Gastrocnemius medialis (tissue), 4 donors: ENCODE data around the gene EPHB2. TPM values are rescaled to one million over a fixed set of nuclear protein-coding genes. Genes with fewer than 3 reads are reported as not detected.

Experiments used
- ATAC-seq, 2 donors: fragments of 150-250 bp; one replicate each; pipeline ENCODE4 v1.9.1; 2016
- DNase-seq, 2 donors: peaks; one replicate each; pipeline ENCODE4 v3.0.0-alpha.2; 2019
- H3K27ac ChIP-seq, 4 donors: fragments of 200-600 bp; sonication (generic); 1 replicate in 1 of 4; 2 replicates in 3 of 4; pipeline ENCODE4 v1.5.1; 2016 to 2018; ENCODE audit warnings: mild to moderate bottlenecking in 2 of 4, moderate library complexity in 1 of 4
- H3K27me3 ChIP-seq, 3 donors: fragments of 200-600 bp; sonication (generic) in 2 of 3; 1 replicate in 1 of 3; 2 replicates in 2 of 3; pipeline versions ENCODE4 v1.5.1 to v1.6.0; 2016 to 2019; ENCODE audit warnings: mild to moderate bottlenecking in 1 of 3, moderate library complexity in 1 of 3
- H3K36me3 ChIP-seq, 2 donors: fragments of 200-600 bp; sonication (generic) in 1 of 2; one replicate each; pipeline ENCODE4 v1.5.1; 2017 to 2018
- H3K4me1 ChIP-seq, 2 donors: fragments of 200-600 bp; sonication (generic) in 1 of 2; one replicate each; pipeline ENCODE4 v1.5.1; 2016 to 2017; ENCODE audit warnings: mild to moderate bottlenecking in 2 of 2
- H3K4me3 ChIP-seq, 4 donors: fragments of 200-600 bp; sonication (generic) in 3 of 4; 1 replicate in 1 of 4; 2 replicates in 3 of 4; pipeline ENCODE4 v1.5.1; 2016 to 2019; ENCODE audit warnings: mild to moderate bottlenecking in 2 of 4
- H3K9me3 ChIP-seq, 3 donors: fragments of 200-600 bp; sonication (generic) in 2 of 3; 1 replicate in 1 of 3; 2 replicates in 2 of 3; pipeline ENCODE4 v1.5.1; 2016 to 2019
- CTCF ChIP-seq, 5 experiments: fragments of 450-650 bp in 3 of 5; fragments of 200-600 bp in 2 of 5; sonication (generic) in 2 of 5; IDR thresholded peaks in 4 of 5; conservative IDR thresholded peaks in 1 of 5; 1 replicate in 4 of 5; 2 replicates in 1 of 5; pipeline ENCODE4 v1.5.1; 2016 to 2019; ENCODE audit warnings: antibody characterized with exemption in 5 of 5, mild to moderate bottlenecking in 3 of 5, moderate library complexity in 3 of 5
- POLR2A ChIP-seq, 2 donors: fragments of 450-650 bp; IDR thresholded peaks; one replicate each; pipeline ENCODE4 v1.6.1; 2017; ENCODE audit warnings: antibody characterized with exemption in 2 of 2, mild to moderate bottlenecking in 2 of 2, moderate library complexity in 2 of 2
- in situ Hi-C, 4 donors: fragments of 200-750 bp; cut with MboI; loops; one replicate each; pipeline versions ENCODE4 v1.15.0 to v1.8.0; 2017; ENCODE audit warnings: low sequenced_read_pairs in 4 of 4
- intact Hi-C: fragments of 100-400 bp; cut with DNase I; formaldehyde crosslinking; loops from one replicate; pipeline ENCODE4 v1.15.1; 2023; ENCODE audit warnings: low total_unique reads
- total RNA-seq, 4 donors: library from RNA; depleted of rRNA; stranded (reverse); fragments of >200 nt; gene quantifications; one replicate each; pipeline versions ENCODE4 v1.1.0 to v1.2.3, GENCODE V29; 2016

Gene EPHB2
- total RNA-seq, 4 donors from 2014 or later, result 0.07 to 0.58 (median 0.24) TPM; not detected in 1

DNA sequence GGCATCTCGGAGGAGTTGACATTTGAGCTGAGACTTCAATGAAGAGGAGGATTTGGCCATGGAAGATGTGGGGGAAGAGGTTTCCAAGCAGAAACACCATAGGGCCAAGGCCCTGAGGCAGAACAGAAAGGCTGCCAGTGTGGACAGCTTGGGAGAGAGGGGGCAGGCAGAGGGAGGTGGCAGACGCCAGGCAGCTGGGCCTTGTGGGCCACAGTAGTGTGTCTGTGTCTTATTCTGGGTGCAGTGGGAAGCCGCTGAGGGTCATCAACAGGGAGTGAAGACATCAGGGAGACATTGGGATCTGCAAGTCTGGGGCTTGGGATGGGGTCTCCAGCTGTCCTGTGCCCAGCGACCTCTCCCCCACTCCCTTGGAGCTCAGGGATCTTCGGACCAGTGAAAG, 165.2 kb downstream of the EPHB2 start:
- ATAC-seq (no peak), DNase-seq (no peak)
- in situ Hi-C loops, result loop anchor here in 1 of 4 donors (25.0 kb wide), 1 partner anchor 164 kb away; the partner anchor contains the start of gene EPHB2
- Histone ChIP-seq H3K9me3 (no peaks in the 10 kb centered on the region), H3K4me3 (no peak overlapping the region), H3K4me1 (no peaks in the 10 kb centered on the region), H3K36me3 (no peaks in the 10 kb centered on the region), H3K27me3 (peaks cover 0 to 3% (median 0%) of the 10 kb centered on the region in 3 donors), H3K27ac (no peak overlapping the region)
- intact Hi-C loops, result no loop called here
- TF ChIP-seq CTCF (IDR thresholded peaks at IDR 0.05 in 4 of 5, conservative IDR thresholded peaks at IDR 0.05 in 1 of 5) (no peak), POLR2A (IDR thresholded peaks at IDR 0.05) (no peak)

- Histone ChIP-seq H3K4me3 (no peak overlapping the region), H3K4me1 (no peaks in the 10 kb centered on the region), H3K27me3 (peaks cover 0 to 3% (median 0%) of the 10 kb centered on the region in 3 donors), H3K36me3 (no peaks in the 10 kb centered on the region), H3K9me3 (no peaks in the 10 kb centered on the region), H3K27ac (no peak overlapping the region)
- TF ChIP-seq POLR2A (IDR thresholded peaks at IDR 0.05), result no peak
- no peak for TF ChIP-seq CTCF (IDR thresholded peaks at IDR 0.05 in 4 of 5, conservative IDR thresholded peaks at IDR 0.05 in 1 of 5)
- in situ Hi-C loops (loop anchor here in 1 of 4 donors (25.0 kb wide), 1 partner anchor 164 kb away; the partner anchor contains the start of gene EPHB2), intact Hi-C loops (no loop called here)
- ATAC-seq, result no peak
- no peak for DNase-seq
Observed at GRCh38 chr1:22876359-22877111, 165.9 kb downstream of the EPHB2 start.

DNA sequence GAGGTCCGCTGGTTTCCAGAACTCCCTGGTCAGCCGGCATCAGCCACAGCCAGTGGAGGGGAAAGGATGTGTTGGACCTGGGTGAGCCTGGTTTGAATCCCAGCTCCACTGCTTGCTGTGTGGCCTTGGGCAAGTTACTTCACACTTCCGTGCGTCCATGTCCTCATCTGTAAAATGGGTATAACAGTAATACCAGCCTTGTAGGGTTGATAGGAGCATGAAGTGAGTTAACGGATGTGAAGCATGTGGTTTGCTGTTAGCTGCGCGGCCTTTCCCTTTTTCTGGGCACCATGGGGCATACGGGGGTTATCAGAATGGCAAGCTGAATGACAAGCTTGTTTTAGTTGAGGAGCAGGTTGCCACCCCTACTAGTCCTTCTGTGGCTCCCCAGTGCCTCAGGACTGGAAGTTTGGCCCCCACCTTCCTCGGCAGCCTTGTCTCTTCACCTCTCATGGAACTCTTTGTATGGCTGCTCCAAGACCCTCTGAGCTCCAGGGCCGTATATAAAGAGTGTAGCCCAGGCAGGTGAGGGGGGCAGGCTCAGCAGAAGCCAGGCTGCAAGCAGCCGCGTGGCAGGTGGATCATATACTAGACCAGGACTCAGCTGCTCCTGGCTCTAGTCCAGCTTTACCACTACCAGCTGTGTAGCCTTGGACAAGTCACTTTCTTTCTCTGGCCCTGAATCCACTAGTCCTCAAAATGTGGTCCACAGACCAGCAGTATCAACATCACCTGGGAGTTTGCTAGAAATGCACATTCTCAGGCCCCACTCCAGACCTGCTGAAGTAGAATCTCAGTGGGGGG, 166.7 kb downstream of the EPHB2 start:
- intact Hi-C loops (no loop called here), in situ Hi-C loops (loop anchor here in 1 of 4 donors (25.0 kb wide), 1 partner anchor 165 kb away; the partner anchor contains the start of gene EPHB2)

DNA sequence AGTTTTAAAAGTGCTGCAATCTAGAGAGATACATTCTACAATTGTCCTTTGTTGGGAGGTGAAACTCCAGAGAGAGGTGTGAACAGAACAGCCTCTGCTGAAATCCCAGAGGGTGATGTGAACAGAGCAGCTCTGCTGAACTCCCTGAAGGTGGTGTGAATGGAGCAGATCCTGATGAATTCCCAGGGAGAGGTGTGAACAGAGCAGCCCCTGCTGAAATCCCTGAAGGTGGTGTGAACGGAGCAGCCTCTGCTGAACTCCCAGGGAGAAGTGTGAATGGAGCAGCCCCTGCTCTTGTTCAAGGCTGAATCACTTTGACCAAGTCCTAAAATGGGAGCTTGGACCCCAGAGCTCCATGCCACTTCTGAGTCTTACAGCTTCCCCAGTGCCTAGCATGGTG, 167.3 kb downstream of the EPHB2 start:
- Histone ChIP-seq H3K4me1 (no peaks in the 10 kb centered on the region), H3K9me3 (no peaks in the 10 kb centered on the region), H3K27me3 (no peaks in the 10 kb centered on the region), H3K27ac (no peak overlapping the region), H3K4me3 (no peak overlapping the region), H3K36me3 (no peaks in the 10 kb centered on the region)
- intact Hi-C loops, result no loop called here
- TF ChIP-seq POLR2A (IDR thresholded peaks at IDR 0.05), result no peak
- no peak for TF ChIP-seq CTCF (IDR thresholded peaks at IDR 0.05 in 4 of 5, conservative IDR thresholded peaks at IDR 0.05 in 1 of 5)
- no peak for DNase-seq
- ATAC-seq, result no peak
- in situ Hi-C loops, result loop anchor here in 1 of 4 donors (25.0 kb wide), 1 partner anchor 166 kb away; the partner anchor contains the start of gene EPHB2

More for the DNA sequence above, 166.7 kb downstream of the EPHB2 start:
- Histone ChIP-seq H3K27ac (no peak overlapping the region), H3K4me3 (no peak overlapping the region), H3K27me3 (peaks cover 0 to 3% (median 0%) of the 10 kb centered on the region in 3 donors), H3K36me3 (no peaks in the 10 kb centered on the region), H3K4me1 (no peaks in the 10 kb centered on the region), H3K9me3 (no peaks in the 10 kb centered on the region)
- DNase-seq, result no peak
- TF ChIP-seq POLR2A (IDR thresholded peaks at IDR 0.05), result no peak
- no peak for TF ChIP-seq CTCF (IDR thresholded peaks at IDR 0.05 in 4 of 5, conservative IDR thresholded peaks at IDR 0.05 in 1 of 5)
- no peak for ATAC-seq
